Hepatocyte (in vitro differentiated cells): Measurements from ENCODE around the gene KSR2. TPM values are rescaled to one million over a fixed set of nuclear protein-coding genes. Genes with fewer than 3 reads are reported as not detected.

Experiments
- DNase-seq: peaks from one replicate; pipeline ENCODE4 v3.0.0-alpha.2; 2016; ENCODE audit warnings: low spot score
- H2AFZ ChIP-seq: fragments of 200-600 bp; sonication (generic); 2 replicates; pipeline ENCODE4 v1.6.0; 2016; ENCODE audit warnings: antibody characterized with exemption, mild to moderate bottlenecking
- H3K27ac ChIP-seq: fragments of 200-600 bp; sonication (generic); 2 replicates; pipeline ENCODE4 v1.5.1; 2016; ENCODE audit warnings: mild to moderate bottlenecking
- H3K27me3 ChIP-seq: fragments of 200-600 bp; sonication (generic); 2 replicates; pipeline ENCODE4 v1.6.1; 2016
- H3K36me3 ChIP-seq: fragments of 200-600 bp; sonication (generic); replicated peaks from 2 replicates; pipeline ENCODE4 v1.5.1; 2016; ENCODE audit warnings: low read depth; ENCODE audit not compliant: insufficient read depth
- H3K4me1 ChIP-seq: fragments of 200-600 bp; sonication (generic); 2 replicates; pipeline ENCODE4 v1.5.1; 2016; ENCODE audit warnings: mild to moderate bottlenecking, moderate library complexity; ENCODE audit not compliant: insufficient read depth
- H3K4me2 ChIP-seq: fragments of 200-600 bp; sonication (generic); 2 replicates; pipeline ENCODE4 v1.6.0; 2016
- H3K4me3 ChIP-seq: fragments of 200-600 bp; sonication (generic); 2 replicates; pipeline ENCODE4 v1.5.1; 2016; ENCODE audit warnings: mild to moderate bottlenecking
- H3K79me2 ChIP-seq: fragments of 200-600 bp; sonication (generic); 2 replicates; pipeline ENCODE4 v1.6.0; 2017; ENCODE audit warnings: mild to moderate bottlenecking
- H3K9me2 ChIP-seq: fragments of 200-600 bp; sonication (generic); replicated peaks from 2 replicates; pipeline ENCODE4 v1.6.0; 2017; ENCODE audit warnings: mild to moderate bottlenecking; ENCODE audit not compliant: insufficient read depth
- H3K9me3 ChIP-seq: fragments of 200-600 bp; sonication (generic); 2 replicates; pipeline ENCODE4 v1.5.1; 2016; ENCODE audit warnings: low read depth, mild to moderate bottlenecking
- H4K20me1 ChIP-seq: fragments of 200-600 bp; sonication (generic); 2 replicates; pipeline ENCODE4 v1.6.0; 2016; ENCODE audit warnings: mild to moderate bottlenecking; ENCODE audit not compliant: insufficient read depth, poor library complexity, severe bottlenecking
- EZH2 ChIP-seq: fragments of 200-600 bp; sonication (generic); IDR thresholded peaks from 2 replicates; pipeline ENCODE4 v1.6.1; 2016; ENCODE audit warnings: antibody characterized with exemption, mild to moderate bottlenecking, borderline replicate concordance
- EZH2phosphoT487 ChIP-seq: fragments of 200-600 bp; sonication (generic); IDR thresholded peaks from one replicate; pipeline ENCODE4 v1.6.1; 2018; ENCODE audit warnings: antibody characterized with exemption, mild to moderate bottlenecking, low read depth, moderate library complexity; ENCODE audit not compliant: unreplicated experiment, severe bottlenecking
- WGBS: methylation state at CpG from one replicate; pipeline ENCODE4 v1.1.6; 2016; ENCODE audit warnings: low lambda C conversion rate; ENCODE audit errors: missing lambda C conversion rate; 5-methylcytosine and 5-hydroxymethylcytosine counted together
- polyA plus RNA-seq: library from polyadenylated mRNA; unstranded; fragments of >200 nt; fragmentation: Nextera tagmentation; extraction: Ambion mirVana; gene quantifications from 2 replicates; pipeline ENCODE4 v1.2.1, GENCODE V29; 2016
- total RNA-seq: library from RNA; depleted of rRNA; stranded (reverse); fragments of >200 nt; gene quantifications from 2 replicates; pipeline ENCODE4 v1.2.3, GENCODE V29; 2014
- TF ChIP-seq, protein P1 (sequence below): fragments of 200-600 bp; sonication (generic); IDR thresholded peaks from 2 replicates; pipeline ENCODE4 v1.5.1; 2016; ENCODE audit warnings: antibody characterized with exemption, mild to moderate bottlenecking; ENCODE audit not compliant: poor library complexity

KSR2 gene
- total and polyA plus RNA-seq, 2 experiments from 2014 or later = 0.37 to 0.46 TPM

DNA sequence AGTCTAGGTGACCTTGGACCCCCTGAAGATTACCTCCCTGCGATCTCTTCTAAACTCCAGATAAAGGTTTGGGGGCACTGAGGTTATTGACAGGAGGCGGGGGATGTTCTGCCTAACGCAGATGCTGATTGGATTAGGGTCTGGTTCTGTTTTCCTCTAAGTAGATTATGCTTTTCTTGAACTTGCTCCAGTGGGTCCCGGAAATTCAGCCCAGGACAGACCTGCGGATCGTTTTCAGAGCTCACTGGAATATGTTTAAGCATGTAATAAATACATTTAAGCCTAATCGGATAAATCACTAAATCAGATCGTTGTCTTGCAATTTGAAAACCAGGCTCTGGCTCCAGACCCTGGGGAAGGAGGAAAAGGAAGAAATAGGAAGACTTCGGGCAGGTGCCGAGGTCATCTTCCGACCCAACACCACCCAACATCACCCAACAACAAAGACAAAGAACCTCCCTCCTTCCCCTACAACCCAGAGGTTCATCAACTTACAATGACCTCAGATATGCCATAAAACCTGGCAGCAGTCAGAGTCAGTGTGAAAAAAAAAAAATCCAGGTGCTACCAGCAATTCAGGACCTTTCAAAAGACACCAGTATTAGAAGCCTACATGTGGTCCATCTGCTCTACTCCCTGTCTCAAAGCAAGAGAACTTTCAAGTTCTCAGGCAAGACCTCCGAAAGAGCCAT is 148.4 kb downstream of the KSR2 start:
- no peak overlapping the region for H3K4me2 ChIP-seq
- no peak overlapping the region for H3K27ac ChIP-seq
- no peaks in the 10 kb centered on the region for H3K4me1 ChIP-seq
- no peaks in the 10 kb centered on the region for H3K79me2 ChIP-seq
- H2AFZ ChIP-seq = no peak overlapping the region
- no peaks in the 10 kb centered on the region for H4K20me1 ChIP-seq
- H3K9me2 ChIP-seq = no peaks in the 10 kb centered on the region
- DNase-seq = no peak
- TF ChIP-seq EZH2 (no peak), EZH2phosphoT487 (no peak)
- TF ChIP-seq, protein P1, sequence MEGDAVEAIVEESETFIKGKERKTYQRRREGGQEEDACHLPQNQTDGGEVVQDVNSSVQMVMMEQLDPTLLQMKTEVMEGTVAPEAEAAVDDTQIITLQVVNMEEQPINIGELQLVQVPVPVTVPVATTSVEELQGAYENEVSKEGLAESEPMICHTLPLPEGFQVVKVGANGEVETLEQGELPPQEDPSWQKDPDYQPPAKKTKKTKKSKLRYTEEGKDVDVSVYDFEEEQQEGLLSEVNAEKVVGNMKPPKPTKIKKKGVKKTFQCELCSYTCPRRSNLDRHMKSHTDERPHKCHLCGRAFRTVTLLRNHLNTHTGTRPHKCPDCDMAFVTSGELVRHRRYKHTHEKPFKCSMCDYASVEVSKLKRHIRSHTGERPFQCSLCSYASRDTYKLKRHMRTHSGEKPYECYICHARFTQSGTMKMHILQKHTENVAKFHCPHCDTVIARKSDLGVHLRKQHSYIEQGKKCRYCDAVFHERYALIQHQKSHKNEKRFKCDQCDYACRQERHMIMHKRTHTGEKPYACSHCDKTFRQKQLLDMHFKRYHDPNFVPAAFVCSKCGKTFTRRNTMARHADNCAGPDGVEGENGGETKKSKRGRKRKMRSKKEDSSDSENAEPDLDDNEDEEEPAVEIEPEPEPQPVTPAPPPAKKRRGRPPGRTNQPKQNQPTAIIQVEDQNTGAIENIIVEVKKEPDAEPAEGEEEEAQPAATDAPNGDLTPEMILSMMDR = no peak
- no peaks in the 10 kb centered on the region for H3K9me3 ChIP-seq
- no peaks in the 10 kb centered on the region for H3K36me3 ChIP-seq
- H3K27me3 ChIP-seq = no peaks in the 10 kb centered on the region
- WGBS = 85% methylated on average over 12 of the region's 12 CpGs
- no peak overlapping the region for H3K4me3 ChIP-seq

DNA sequence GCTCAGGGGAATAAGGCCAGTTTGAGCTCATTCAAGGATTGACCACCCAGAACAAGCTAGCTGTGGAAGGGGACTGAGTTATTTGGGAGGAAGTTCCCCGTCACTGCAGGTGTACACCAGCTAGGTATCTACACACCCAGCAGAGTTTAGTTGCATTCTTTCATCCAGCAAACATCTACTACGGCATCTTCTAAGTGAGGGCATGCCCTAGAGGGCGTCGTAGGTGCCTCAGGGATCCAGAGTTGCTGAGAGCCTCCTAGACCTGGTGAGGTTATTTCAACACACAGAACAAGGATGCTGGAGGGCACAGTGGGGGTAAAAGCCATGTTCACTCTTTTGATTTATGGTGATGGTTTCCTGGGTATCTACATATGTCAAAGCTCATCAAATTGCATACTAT is 149.6 kb downstream of the KSR2 start:
- 52% methylated on average over 4 of the region's 4 CpGs for WGBS
- no peak overlapping the region for H3K27ac ChIP-seq
- H3K4me2 ChIP-seq = no peak overlapping the region
- H3K36me3 ChIP-seq = no peaks in the 10 kb centered on the region
- H3K9me2 ChIP-seq = no peaks in the 10 kb centered on the region
- H4K20me1 ChIP-seq = no peaks in the 10 kb centered on the region
- TF ChIP-seq, protein P1 = no peak
- no peak for TF ChIP-seq EZH2phosphoT487
- TF ChIP-seq EZH2 = no peak
- H3K4me1 ChIP-seq = no peaks in the 10 kb centered on the region
- H3K27me3 ChIP-seq = no peaks in the 10 kb centered on the region
- H3K4me3 ChIP-seq = no peak overlapping the region
- no peak for DNase-seq
- no peaks in the 10 kb centered on the region for H3K9me3 ChIP-seq
- H3K79me2 ChIP-seq = no peaks in the 10 kb centered on the region
- no peak overlapping the region for H2AFZ ChIP-seq

DNA sequence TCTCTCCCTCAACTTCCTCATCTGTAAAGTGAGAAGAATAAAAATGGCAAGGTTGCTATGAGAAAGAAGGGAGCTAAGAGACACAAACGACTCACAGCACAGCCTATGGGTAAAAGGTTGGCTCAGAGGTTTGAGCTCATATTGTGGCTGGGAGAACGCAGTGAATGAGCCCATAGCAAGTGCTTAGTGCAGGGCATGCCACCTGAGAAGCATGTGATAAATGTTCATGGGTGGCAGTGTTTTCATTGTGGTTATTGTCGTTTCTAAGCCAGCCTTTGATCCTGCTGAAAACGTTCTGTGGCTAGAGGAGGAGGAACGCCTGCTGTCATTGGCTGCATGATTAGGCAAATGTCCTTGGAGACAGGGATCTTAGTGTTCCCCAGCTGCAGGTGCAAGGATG is 150.4 kb downstream of the KSR2 start:
- Histone ChIP-seq H3K27ac (no peak overlapping the region), H3K36me3 (no peaks in the 10 kb centered on the region), H3K4me1 (no peaks in the 10 kb centered on the region), H3K9me3 (no peaks in the 10 kb centered on the region), H3K79me2 (no peaks in the 10 kb centered on the region), H3K4me3 (no peak overlapping the region), H4K20me1 (no peaks in the 10 kb centered on the region), H3K9me2 (no peaks in the 10 kb centered on the region), H2AFZ (no peak overlapping the region), H3K27me3 (no peaks in the 10 kb centered on the region), H3K4me2 (no peak overlapping the region)
- TF ChIP-seq EZH2phosphoT487 = no peak
- TF ChIP-seq, protein P1 = no peak
- no peak for TF ChIP-seq EZH2
- 52% methylated on average over 5 of the region's 5 CpGs for WGBS
- DNase-seq = no peak

DNA sequence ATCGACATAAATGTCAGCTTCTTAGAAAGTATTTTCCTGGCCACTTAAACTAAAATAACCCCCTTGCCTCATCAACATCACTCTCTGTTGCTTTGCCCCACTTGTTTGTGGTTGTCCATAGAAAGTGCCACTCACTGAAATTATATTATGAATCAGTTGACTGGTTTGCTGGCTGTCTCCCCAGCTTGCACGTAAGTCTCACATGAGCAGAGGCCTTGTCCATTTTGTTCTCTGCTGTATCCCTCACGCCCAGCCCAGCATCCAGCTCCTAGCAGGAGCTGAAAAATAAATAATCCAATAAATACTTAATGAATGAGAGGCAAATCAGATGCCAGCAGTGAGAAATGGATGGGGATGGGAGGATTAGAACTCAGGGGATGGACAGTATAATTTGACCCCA is 159.3 kb downstream of the KSR2 start:
- H3K4me1 ChIP-seq = no peaks in the 10 kb centered on the region
- no peaks in the 10 kb centered on the region for H4K20me1 ChIP-seq
- no peaks in the 10 kb centered on the region for H3K9me2 ChIP-seq
- no peak overlapping the region for H3K4me2 ChIP-seq
- H3K36me3 ChIP-seq = no peaks in the 10 kb centered on the region
- no peaks in the 10 kb centered on the region for H3K9me3 ChIP-seq
- no peak overlapping the region for H3K27ac ChIP-seq
- TF ChIP-seq, protein P1 = no peak
- no peak for TF ChIP-seq EZH2
- TF ChIP-seq EZH2phosphoT487 = no peak
- no peak overlapping the region for H2AFZ ChIP-seq
- H3K4me3 ChIP-seq = no peak overlapping the region
- no peaks in the 10 kb centered on the region for H3K27me3 ChIP-seq
- H3K79me2 ChIP-seq = no peaks in the 10 kb centered on the region
- 91% methylated on average over 3 of the region's 3 CpGs for WGBS
- DNase-seq = no peak
